Activated CD4-positive, CD25-positive, alpha-beta regulatory T cell (primary cell): ENCODE data around the gene NOS3.
"Not testable (repeated sequence)": the region's sequence is repeated elsewhere in the genome, so short reads cannot be mapped to it uniquely, and the experiment has no call there.

Source experiments
- DNase-seq, 4 experiments: peaks; one replicate each; lab custom pipeline; 2025; lab: John Stamatoyannopoulos, UW

NOS3 gene

DNA sequence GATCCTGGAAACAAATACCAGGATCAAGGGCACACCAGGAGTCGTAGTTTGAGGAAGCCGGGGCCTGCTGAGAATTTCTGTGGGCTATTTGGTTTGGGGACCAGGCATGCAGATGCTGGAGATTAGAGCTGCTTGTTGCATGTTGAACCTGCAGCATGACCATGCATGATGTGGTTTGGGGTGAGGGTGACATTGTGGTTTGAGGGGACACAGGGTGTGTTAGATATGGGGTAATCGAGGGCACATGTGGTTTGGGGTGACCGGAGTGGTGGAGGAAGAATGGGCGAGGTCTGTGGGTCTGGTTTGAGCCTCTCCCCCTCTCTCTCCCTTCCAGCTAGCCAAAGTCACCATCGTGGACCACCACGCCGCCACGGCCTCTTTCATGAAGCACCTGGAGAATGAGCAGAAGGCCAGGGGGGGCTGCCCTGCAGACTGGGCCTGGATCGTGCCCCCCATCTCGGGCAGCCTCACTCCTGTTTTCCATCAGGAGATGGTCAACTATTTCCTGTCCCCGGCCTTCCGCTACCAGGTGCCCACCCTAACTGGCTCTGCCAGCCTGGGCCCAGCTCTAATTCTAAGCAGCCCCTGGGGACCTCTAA, 10.2 kb downstream of the NOS3 start:
- DNase-seq, result no peak

DNA sequence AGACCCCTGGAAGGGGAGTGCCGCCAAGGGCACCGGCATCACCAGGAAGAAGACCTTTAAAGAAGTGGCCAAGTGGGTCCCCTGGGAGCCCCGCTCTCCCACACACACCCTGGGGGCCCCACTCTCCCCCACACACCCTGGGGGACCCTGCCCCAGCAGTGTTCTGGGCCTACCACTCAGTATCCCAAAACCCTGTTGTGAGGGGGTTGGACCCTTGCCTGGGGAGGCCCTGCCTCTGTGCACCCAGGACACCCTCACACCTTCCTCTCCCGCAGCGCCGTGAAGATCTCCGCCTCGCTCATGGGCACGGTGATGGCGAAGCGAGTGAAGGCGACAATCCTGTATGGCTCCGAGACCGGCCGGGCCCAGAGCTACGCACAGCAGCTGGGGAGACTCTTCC, 10.7 kb downstream of the NOS3 start:
- DNase-seq, result no peak

DNA sequence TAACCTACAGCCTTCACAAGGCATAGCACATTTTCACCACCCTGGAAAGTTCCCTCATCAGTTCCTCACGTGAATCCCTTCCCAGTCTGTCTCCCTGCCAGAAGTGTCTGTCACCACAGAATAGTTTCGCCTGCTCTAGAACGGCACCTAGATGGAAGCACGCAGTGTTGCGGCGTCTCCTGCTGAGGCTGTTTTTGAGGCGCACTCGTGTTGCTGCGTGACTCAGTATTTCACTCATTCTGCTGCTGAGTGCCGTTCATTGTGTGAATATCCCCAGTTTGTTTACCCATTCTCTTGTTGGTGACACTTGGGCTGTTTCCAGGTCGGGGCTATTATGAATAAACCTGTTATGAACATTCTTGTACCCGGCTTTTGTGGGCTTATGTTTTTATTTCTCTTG, 12.8 kb downstream of the NOS3 start:
- no peak for DNase-seq

DNA sequence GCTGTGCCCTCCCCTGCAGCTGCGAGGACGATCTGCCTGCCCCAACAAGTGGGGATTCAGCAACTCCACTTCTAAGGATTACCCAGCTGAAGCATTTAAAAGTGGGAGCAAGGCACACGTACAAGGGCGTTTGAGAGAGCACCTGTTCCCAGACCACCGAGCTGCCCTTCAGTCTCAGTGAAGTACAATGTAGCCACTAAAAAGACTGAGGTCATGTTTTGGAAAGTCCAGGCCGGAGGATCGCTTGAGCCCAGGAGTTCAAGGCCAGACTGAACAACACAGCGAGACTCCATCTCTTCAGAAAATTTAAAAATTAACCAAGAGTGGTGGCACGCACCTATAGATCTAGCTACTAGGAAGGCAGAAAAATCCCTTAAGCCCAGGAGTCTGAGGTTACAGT, 14.7 kb downstream of the NOS3 start:
- DNase-seq, result no peak

DNA sequence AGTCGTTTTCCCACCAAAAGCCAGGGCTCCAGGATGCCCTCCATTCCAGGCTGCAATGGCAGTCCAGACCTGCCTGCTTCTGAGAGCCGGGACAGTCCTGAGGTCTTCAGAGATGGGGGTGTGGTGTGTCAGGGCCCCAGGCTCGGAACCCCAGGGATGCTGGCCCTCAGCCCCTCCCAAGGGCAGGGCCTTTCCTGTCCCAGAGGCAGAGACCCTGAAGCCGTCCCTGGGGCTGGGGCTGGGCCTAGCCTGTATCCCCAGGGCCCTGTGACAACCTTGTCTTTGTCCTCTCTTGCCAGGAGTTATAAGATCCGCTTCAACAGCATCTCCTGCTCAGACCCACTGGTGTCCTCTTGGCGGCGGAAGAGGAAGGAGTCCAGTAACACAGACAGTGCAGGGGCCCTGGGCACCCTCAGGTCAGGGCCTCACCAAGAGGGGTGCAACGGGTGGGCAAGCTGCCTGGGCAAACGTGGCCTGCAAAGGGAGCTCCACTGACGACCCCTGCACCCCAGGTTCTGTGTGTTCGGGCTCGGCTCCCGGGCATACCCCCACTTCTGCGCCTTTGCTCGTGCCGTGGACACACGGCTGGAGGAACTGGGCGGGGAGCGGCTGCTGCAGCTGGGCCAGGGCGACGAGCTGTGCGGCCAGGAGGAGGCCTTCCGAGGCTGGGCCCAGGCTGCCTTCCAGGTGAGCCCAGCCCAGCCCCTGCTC, 15.9 kb downstream of the NOS3 start:
- DNase-seq, result no peak

DNA sequence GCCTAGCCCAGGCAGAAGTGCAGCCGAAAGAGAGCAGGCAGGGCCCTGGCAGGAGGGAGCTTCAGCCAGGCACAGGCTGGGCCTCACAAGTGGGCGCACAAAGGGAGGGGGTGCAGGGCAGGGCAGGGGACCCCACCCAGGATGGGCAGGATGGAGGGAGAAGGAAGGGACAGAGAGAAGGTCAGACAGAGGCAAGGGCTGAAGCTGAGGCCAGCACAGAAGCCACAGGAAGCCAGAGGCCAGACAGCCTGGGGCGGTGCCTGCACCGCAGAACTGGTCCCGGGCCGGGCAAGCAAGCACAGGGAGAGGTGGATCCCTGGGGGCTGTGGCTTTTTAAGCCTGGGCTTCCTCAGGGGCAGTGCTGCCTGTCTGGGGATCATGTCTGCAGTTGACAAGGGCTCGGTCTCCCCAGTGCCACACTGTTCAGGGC, 16.7 kb downstream of the NOS3 start:
- DNase-seq, result no peak

DNA sequence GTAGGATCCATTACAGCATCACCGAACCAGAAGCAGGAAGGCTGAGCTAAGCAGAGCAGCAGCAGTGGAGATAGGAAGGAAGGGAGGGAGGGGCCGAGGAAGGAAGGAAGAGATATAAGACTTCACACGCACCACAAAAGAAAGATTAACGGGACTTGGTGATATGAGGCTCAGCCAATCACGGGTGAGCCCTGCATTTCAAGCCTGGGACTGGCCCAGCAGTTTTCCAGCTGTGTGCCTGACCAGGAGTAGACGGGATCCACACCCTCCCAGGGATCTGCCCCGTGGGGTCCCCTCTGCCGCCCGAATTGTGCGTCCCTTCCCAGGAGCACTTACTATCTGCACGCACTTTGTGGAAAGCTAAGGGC, 17.3 kb downstream of the NOS3 start:
- DNase-seq, result no peak

DNA sequence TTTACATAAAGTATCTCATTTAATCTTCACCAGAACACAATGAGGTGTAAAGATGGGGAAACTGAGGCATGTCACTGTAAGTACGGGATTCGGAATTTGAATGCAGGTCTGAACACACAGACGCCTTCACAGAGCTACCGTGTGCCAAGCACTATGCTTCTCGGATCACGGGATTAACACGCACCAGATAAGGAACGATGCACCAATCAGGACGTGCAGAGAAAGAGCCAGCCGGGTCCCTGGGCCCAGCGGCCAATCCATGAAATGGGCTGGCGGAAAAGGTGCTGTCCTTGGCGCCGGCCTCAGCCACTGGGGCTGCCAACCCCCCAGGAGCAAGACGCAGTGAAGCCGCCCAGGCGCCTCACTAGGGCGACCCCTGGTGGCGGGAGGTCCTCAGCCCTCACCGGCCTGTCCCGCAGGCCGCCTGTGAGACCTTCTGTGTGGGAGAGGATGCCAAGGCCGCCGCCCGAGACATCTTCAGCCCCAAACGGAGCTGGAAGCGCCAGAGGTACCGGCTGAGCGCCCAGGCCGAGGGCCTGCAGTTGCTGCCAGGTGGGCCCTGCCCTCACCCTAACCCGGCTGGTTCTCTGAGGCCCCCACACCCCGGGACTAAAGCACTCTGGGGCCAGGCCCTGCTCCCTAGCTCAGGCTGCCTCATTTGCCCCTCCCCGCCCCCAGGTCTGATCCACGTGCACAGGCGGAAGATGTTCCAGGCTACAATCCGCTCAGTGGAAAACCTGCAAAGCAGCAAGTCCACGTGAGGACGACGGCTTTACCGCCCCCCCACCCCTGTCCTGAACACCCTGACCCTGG, 17.9 kb downstream of the NOS3 start:
- peak; percentile 63 to 72 (median 66) for DNase-seq

DNA sequence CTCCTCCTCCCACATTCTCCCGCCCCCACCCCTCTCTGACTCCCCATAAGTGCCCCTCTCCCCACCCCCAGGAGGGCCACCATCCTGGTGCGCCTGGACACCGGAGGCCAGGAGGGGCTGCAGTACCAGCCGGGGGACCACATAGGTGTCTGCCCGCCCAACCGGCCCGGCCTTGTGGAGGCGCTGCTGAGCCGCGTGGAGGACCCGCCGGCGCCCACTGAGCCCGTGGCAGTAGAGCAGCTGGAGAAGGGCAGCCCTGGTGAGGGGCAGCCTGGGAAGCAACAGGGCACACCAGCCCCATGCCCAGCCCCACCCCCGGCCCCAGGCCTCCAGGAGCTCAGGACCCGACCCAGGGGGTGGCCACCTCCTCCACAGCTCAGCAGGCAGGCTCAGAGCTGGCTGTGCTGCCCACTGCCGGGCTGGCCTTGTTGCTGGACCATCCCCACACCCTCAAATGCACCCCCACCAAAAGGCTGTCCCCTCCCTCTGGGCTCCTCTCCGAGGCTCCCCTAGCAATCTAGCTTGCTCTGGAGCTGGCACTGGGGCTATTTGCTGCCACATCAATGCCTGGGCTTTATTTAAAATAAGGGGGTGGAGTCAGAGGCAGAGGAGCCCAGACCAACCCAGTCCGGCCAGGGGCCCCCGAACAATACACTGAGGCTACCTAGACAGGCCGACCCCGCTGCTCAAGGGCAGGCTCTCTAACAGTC, 18.7 kb downstream of the NOS3 start:
- DNase-seq, result no peak

DNA sequence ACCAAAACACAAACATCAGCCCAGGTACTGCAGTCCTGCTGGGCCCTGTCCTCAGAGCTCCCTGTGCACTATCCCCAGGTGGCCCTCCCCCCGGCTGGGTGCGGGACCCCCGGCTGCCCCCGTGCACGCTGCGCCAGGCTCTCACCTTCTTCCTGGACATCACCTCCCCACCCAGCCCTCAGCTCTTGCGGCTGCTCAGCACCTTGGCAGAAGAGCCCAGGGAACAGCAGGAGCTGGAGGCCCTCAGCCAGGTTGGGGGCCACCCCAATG, 19.2 kb downstream of the NOS3 start:
- no peak for DNase-seq

DNA sequence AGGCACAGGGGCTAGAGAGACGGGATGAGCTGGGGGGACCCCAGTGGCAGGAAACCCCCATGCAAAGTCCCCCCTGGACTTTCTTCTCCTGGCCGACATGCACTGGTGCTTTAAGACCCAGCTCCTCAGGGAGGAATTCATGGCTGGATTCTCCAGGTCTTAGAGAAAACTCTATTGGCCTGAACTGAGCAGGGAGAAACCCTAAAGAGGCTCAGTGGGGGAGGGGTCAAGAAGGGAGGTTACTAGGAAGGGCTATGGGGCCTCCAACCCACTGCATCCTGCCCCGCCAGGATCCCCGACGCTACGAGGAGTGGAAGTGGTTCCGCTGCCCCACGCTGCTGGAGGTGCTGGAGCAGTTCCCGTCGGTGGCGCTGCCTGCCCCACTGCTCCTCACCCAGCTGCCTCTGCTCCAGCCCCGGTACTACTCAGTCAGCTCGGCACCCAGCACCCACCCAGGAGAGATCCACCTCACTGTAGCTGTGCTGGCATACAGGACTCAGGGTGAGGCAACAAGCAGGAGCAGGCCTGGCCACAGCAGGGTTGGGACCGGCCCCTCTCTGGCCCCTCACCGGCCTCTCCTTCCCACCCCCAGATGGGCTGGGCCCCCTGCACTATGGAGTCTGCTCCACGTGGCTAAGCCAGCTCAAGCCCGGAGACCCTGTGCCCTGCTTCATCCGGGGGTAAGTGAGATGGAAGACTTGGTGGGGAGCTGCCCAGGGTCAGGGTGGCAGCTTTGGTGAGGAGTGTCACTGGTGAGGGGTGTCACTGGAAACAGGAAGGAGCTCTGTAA, 19.7 kb downstream of the NOS3 start:
- DNase-seq, result no peak

DNA sequence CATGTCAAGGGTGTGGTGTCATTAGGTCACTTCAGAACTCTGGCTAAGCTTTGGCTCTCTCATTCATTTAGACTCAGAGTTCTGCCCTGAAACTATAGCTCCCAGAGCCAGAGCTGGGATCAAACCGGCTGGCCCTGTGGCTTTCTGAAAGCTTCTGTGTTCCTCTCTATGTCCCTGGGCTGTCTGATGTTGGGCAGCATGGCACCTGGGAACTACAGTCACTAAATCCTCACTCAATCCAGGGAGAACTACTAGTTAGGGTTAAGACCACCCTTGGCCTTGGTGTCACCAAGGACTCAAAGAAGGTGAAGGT, 20.2 kb downstream of the NOS3 start:
- DNase-seq, result no peak

DNA sequence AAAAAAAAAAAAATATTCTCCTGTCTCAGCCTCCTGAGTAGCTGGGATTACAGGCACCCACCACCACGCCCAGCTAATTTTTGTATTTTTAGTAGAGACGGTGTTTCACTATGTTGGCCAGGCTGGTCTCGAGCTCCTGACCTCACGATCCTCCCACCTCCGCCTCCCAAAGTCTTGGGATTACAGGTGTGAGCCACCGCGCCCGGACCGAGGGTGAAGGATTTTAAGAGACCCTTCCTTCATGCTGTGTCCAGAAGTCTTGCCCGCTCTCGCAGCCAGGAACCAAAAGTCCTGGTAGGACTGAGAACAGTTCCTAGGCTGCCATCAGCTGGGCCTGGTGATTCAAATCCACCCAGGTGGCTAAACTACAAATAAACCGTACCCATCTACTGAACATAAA, 20.8 kb downstream of the NOS3 start:
- not testable (repeated sequence) for DNase-seq

DNA sequence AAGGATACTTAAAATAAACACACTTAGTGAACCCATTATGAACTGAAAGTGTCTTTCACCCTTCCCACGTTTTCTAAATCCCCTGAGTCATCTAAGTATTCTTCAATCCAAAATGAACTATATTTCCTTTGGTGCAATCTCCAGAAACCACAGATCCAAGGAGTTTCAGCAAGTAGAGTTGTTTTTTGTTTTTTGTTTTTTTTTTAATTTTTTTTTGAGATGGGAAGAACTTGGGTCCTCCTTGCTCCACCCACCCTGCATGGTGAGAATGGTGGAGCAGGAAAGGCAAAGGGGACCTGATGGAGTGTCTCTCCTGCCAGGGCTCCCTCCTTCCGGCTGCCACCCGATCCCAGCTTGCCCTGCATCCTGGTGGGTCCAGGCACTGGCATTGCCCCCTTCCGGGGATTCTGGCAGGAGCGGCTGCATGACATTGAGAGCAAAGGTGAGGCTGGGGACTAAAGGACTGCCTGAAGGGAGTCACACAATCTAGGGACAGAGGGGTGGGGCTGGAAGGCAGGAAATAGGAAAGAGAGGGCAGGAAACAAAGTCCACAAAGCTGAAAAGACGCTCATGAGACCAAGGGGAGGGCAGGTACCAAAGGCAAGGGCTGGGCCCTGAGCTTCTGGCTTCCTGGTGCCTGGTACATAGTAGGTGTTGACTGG, 21.3 kb downstream of the NOS3 start:
- no peak for DNase-seq

DNA sequence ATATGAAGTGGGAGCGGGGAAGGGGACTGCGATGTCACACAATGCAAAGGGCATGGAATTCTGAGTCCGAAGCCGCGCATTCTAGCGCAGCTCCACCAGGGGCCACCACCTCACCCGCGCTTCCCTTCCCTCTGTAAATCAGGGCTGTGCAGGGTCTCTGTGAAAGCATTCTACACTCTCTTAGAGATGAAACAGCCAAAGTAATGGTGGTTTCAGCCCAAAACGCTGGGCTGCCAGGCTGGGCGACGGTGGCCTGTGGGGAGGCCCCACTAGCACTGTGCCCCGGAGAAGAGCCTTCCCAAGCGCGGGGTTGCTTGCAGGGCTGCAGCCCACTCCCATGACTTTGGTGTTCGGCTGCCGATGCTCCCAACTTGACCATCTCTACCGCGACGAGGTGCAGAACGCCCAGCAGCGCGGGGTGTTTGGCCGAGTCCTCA, 22.1 kb downstream of the NOS3 start:
- DNase-seq, result no peak

DNA sequence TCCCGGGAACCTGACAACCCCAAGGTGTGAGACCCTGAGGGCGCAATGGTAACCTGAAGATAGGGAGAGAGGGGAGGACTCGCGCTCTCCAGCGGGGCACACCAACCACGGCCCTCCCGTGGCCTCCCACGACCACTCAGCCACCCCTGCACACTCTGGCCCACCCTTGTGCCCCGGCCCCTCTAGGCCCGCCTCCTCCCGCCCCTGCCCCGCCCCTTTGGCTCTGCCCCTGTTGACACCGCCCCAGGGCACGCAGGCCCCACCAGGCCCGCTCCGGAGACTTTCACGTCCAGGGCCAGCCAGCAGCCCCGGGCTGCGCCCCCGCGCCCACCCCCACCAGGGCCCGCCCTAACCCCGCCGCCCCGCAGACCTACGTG, 22.5 kb downstream of the NOS3 start:
- no peak for DNase-seq

DNA sequence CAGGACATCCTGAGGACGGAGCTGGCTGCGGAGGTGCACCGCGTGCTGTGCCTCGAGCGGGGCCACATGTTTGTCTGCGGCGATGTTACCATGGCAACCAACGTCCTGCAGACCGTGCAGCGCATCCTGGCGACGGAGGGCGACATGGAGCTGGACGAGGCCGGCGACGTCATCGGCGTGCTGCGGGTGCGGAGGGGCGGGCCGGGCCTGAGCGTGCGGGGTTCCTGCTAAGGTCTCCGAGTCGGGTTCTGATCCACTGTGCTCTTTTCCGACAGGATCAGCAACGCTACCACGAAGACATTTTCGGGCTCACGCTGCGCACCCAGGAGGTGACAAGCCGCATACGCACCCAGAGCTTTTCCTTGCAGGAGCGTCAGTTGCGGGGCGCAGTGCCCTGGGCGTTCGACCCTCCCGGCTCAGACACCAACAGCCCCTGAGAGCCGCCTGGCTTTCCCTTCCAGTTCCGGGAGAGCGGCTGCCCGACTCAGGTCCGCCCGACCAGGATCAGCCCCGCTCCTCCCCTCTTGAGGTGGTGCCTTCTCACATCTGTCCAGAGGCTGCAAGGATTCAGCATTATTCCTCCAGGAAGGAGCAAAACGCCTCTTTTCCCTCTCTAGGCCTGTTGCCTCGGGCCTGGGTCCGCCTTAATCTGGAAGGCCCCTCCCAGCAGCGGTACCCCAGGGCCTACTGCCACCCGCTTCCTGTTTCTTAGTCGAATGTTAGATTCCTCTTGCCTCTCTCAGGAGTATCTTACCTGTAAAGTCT, 23.1 kb downstream of the NOS3 start:
- peak; percentile 56 to 80 (median 72) for DNase-seq

DNA sequence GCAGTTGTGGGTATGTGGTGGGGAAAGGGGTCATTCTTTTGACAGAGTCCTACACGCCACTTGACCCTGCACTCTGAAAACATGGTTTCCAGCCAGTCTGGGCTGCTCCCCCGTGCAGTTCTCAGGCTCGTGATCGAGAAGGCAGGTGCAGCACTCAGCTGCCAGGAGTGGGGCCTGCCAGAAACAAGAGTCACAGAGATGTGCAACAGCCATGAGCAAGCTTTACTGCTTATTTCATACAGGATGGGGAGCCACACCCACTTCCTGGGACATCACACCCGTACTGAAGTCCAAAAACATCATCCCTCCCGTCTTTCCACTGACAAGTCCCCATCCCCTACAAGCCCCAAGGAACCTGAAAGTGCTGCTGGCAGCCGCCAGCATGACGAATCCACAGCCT, 24.1 kb downstream of the NOS3 start:
- peak in 1 of 4 experiments; percentile 19 for DNase-seq

DNA sequence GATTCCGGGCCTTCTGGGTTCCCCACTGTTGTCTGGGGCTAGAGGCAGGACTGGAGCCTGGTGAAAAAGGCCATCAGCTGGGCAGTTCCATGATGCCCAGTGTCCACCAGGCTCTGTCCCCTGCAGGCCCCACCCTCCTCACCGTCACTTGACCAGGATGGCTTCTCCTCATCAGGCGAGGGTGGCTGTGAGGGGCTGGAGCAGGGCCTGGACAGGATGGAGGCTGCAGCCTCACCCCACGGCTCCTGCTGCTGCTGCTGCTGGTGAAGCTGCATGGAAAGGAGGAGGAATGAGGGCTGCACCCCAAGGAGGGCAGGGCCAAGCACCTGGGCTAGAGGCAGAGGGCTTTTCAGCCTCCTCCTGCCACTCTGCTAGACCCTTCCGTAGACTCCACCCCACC, 25.1 kb downstream of the NOS3 start:
- DNase-seq, result no peak

DNA sequence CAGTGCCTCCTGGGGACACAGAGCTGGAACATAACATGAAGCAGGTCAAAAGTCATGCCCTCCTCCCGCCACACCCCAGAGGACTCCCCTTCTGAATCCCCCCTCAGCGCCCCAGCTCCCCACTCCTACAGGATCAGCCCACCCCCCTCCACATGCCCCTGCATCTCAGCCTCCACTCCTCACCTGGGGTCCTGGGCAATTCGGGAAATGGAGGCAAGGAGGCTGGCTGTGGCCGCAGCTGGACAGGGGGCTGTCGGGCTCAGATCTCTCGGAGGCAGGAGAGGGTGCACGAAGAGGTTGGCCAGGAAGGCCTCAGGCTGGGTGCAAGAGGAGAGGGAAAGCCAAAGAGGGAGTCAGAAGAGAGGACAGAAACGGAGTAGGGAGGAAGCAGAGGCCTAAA, 25.7 kb downstream of the NOS3 start:
- no peak for DNase-seq

DNA sequence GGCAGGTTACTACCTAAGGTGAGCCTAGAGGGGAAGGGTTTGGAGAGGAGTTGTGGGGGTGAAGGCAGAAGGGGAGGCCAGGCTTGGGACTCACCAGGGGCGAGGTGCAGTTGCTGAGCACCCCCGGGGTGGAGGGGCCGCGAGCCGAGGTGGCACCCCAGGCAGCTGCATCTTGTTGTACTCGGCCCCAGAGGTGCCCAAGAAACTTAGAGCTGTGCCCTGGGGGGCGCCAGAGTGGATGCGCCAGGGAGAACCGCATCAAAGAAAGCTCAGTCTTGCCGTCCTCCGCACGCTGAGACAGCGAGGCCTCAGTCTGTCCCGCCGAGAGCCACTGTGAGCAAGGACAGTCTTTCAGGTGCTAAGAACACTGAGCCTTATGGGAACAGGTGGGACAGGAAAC, 26.1 kb downstream of the NOS3 start:
- DNase-seq, result no peak
